Measurements from ENCODE around the gene SLC16A2. TPM values are rescaled to one million over a fixed set of nuclear protein-coding genes. Genes with fewer than 3 reads are reported as not detected.
"Not testable (repeated sequence)": the region's sequence is repeated elsewhere in the genome, so short reads cannot be mapped to it uniquely, and the experiment has no call there.

Gene SLC16A2
- total RNA-seq, 2 donors from 2014 or later: 6.4 to 8.3 TPM

DNA sequence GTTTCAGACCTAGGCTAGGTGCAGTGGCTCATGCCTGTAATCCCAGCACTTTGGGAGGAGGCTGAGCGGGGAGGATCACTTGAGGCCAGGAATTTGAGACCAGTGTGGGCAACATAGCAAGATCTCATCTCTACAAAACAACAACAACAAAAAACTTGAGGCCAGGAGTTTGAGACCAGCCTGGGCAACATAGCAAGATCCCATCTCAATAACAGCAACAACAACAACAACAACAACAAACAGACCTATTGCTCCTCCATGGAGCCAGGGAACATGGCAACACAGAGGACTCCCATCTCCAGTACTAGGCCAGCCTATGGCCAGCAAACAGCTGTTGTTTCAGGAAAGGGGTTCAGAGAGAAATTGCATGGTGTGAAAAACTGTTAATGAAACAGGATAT, 43.4 kb downstream of the SLC16A2 start:
- TF ChIP-seq, protein P1, sequence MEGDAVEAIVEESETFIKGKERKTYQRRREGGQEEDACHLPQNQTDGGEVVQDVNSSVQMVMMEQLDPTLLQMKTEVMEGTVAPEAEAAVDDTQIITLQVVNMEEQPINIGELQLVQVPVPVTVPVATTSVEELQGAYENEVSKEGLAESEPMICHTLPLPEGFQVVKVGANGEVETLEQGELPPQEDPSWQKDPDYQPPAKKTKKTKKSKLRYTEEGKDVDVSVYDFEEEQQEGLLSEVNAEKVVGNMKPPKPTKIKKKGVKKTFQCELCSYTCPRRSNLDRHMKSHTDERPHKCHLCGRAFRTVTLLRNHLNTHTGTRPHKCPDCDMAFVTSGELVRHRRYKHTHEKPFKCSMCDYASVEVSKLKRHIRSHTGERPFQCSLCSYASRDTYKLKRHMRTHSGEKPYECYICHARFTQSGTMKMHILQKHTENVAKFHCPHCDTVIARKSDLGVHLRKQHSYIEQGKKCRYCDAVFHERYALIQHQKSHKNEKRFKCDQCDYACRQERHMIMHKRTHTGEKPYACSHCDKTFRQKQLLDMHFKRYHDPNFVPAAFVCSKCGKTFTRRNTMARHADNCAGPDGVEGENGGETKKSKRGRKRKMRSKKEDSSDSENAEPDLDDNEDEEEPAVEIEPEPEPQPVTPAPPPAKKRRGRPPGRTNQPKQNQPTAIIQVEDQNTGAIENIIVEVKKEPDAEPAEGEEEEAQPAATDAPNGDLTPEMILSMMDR (IDR thresholded peaks at IDR 0.05): no peak
- Histone ChIP-seq H3K9me3 (no peaks in the 10 kb centered on the region), H3K4me1 (no peaks in the 10 kb centered on the region), H3K27me3 (no peaks in the 10 kb centered on the region), H3K27ac (no peak overlapping the region), H3K36me3 (no peaks in the 10 kb centered on the region), H3K4me3 (no peak overlapping the region)
- no peak for DNase-seq (ENCODE audit: low spot score)

DNA sequence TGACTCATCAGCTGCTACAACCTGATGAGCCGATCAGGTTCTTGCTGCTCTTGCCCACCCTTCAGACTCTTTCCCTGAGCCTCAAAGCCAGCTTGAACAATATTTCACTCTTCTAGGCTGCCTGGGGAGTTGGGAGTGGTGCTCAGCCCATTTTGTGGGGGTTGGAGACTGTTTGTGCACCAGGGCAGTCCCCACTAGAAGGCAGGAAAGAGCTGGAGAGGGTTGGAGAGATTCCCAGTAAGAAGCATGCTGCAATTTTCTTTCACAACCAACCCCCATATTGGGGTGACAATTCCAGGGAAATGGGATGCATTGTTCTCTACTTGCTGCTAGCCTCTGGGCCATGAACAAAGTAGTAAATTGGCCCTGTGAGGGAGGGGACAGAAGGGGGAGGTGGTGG, 44.1 kb downstream of the SLC16A2 start:
- no peak overlapping the region for H3K4me3 ChIP-seq
- H3K9me3 ChIP-seq: no peaks in the 10 kb centered on the region
- H3K4me1 ChIP-seq: no peaks in the 10 kb centered on the region
- no peak overlapping the region for H3K27ac ChIP-seq
- DNase-seq (ENCODE audit: low spot score): no peak
- TF ChIP-seq, protein P1 (IDR thresholded peaks at IDR 0.05): no peak
- H3K27me3 ChIP-seq: no peaks in the 10 kb centered on the region
- H3K36me3 ChIP-seq: no peaks in the 10 kb centered on the region

DNA sequence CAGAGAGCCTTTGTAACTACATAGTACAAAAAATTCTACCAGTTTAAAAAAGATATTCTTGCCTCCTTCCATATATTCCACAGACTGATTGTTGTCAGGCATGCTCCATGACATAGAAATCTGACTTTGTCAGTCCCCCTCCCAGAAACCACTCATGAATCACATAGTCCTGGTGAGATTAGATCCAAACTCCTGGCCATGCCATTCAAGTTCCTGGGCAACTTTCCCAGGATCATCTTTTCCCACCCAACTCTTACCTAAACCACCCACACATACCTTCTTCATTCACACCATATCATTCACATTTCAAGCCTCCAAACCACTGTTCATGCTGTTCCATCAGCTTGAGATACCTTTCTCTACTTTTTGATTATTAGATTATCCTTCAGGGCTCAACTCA, 46.4 kb downstream of the SLC16A2 start:
- Histone ChIP-seq H3K9me3 (no peaks in the 10 kb centered on the region), H3K4me1 (no peaks in the 10 kb centered on the region), H3K36me3 (no peaks in the 10 kb centered on the region), H3K4me3 (no peak overlapping the region), H3K27me3 (no peaks in the 10 kb centered on the region), H3K27ac (no peak overlapping the region)
- no peak for DNase-seq (ENCODE audit: low spot score)
- TF ChIP-seq, protein P1 (IDR thresholded peaks at IDR 0.05): no peak

DNA sequence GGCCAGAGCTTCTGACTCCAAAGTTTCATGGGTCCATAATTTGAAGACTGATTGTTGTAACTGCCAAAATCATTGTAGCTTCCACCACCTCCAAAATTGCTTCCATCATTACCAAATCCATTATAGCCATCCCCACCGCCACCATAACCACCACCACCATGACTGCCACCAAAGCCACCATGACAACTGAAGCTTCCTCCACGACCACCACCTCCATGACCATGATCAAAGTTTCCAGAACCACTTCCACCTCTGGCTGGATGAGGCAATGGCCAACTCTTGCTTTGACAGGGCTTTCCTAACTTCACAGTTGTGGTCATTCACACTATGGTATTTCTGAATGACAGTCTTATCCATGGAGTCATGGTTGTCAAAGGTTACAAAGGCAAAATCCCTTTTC, 51.8 kb downstream of the SLC16A2 start:
- H3K9me3 ChIP-seq; H3K27ac ChIP-seq; DNase-seq (ENCODE audit: low spot score); H3K4me3 ChIP-seq; H3K4me1 ChIP-seq; H3K27me3 ChIP-seq; H3K36me3 ChIP-seq: not testable (repeated sequence)

DNA sequence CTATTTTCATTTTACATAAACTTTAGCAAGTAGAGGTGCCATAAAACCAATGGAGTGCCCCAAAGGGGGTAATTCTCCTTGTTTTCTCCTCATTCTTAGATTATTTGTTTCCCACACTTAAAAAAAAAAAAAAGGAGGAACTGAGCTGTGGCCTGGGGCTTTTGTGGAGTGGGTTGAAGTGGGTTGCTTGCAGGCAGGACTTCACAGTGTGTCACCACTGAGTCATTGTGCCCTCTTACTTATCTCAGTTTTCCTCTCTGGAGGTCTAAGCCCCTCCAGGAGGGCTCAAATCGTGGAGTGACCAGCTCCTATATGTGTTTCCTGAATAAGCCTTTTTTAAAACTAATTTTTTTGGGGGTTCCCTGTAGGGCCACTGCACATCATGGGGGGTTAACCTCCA, 69.0 kb downstream of the SLC16A2 start:
- H3K36me3 ChIP-seq: no peaks in the 10 kb centered on the region
- no peak for DNase-seq (ENCODE audit: low spot score)
- no peak overlapping the region for H3K27ac ChIP-seq
- TF ChIP-seq, protein P1 (IDR thresholded peaks at IDR 0.05): no peak
- no peaks in the 10 kb centered on the region for H3K27me3 ChIP-seq
- H3K4me3 ChIP-seq: no peak overlapping the region
- no peaks in the 10 kb centered on the region for H3K9me3 ChIP-seq
- H3K4me1 ChIP-seq: no peaks in the 10 kb centered on the region

DNA sequence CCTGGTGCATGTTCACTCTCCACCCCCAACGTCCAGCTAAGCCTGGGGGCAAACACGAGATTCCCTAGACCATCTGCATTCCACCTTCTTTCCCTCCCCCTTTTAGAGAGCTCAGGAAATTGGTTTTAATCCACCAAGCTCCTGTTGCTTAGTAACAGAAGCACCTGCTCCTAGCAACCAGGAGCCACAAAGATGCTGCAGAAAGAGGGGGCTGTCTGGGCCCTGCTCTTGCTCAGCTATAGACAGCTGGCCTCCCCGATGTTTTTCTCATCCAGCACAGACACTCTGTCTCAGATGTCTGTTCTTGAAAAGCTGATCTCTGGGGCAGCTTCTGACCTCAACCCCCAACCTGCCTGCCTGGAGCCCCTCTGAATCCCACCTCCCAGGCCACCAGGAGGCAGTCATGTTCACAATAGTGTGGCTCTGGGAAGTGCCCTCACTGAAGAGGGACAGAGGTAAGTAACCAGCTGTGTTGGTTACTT, 71.5 kb downstream of the SLC16A2 start:
- no peak for DNase-seq (ENCODE audit: low spot score)
- H3K9me3 ChIP-seq: no peaks in the 10 kb centered on the region
- TF ChIP-seq, protein P1 (IDR thresholded peaks at IDR 0.05): no peak
- H3K27ac ChIP-seq: no peak overlapping the region
- no peaks in the 10 kb centered on the region for H3K4me1 ChIP-seq
- no peaks in the 10 kb centered on the region for H3K27me3 ChIP-seq
- H3K4me3 ChIP-seq: no peak overlapping the region
- H3K36me3 ChIP-seq: no peaks in the 10 kb centered on the region
